Kidney tubule cell (primary cell): ENCODE results near the gene SLC22A23.

Source experiments
- DNase-seq: peaks from one replicate; pipeline ENCODE4 v3.0.0-alpha.2; 2018; ENCODE audit warnings: low spot score

The SLC22A23 gene

GRCh38 chr6:3222506-3223038 lies 234.3 kb downstream of the SLC22A23 start:
- DNase-seq: no peak

DNA sequence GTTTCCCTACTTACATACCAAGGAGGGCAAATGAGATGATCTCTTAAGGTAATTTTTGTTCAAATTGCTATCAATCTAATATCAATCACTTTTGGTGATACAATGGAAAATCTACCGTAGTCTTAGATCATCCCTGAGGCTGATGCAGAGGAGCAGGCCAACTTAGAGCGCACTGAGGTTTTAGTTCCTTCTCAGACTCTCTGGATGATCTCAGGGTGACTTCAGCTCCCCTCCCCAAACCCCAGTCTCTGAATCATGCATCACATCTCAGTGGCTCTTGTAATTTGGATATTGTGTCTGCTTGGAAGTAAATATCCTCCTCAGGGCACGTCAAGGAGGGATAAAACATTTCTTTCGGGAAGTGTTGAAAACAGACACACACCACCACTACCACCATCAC lies 235.3 kb downstream of the SLC22A23 start:
- no peak for DNase-seq

DNA sequence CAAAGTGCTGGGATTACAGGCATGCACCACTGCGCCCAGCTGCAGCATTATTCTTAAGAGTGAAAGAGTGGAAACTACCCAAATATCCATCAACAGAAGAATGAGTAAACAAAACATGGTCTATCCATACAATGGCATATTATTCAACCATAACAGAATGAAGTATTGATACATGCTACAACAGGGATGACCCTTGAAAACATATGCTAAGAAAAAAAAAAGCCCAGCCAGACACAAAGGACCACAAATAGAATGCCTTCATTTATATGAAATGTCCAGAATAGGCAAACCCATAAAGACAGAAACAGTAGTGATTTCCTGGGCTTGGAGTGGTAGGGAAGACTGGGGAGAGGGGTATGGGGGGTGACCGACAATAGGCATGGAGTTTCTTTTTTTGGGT lies 236.5 kb downstream of the SLC22A23 start:
- DNase-seq: no peak
